WTC11 (cell line): ENCODE measurements around the gene BBS4. TPM values are rescaled to one million over a fixed set of nuclear protein-coding genes. Genes with fewer than 3 reads are reported as not detected.
A peak's percentile ranks its signal among the peaks of the same experiment; 100 is the strongest.

Experiments
- ATAC-seq: fragments of 200-7000 bp; cut with Tn5 transposase; 2 replicates; pipeline ENCODE4 v1.10.0; 2021; ENCODE audit warnings: mild to moderate bottlenecking, moderate library complexity
- CTCF ChIA-PET: fragments of 300-600 bp; sonication (Branson Sonifier 250); formaldehyde crosslinking; loops from one replicate; lab custom pipeline; 2021; ENCODE audit warnings: antibody characterized with exemption; lab: Charles Lee
- POLR2A ChIA-PET: fragments of 350-600 bp; sonication (Branson Sonifier 250); formaldehyde crosslinking; loops from one replicate; lab custom pipeline; 2021; ENCODE audit warnings: antibody characterized with exemption; lab: Charles Lee
- DNase-seq: peaks from one replicate; pipeline ENCODE4 v3.0.0; 2021; ENCODE audit warnings: low spot score
- H3K27ac Mint-ChIP-seq: 2 replicates; pipeline ENCODE4 v1.8.0; 2021; ENCODE audit warnings: mixed read lengths
- H3K27me3 Mint-ChIP-seq: 2 replicates; pipeline ENCODE4 v1.8.0; 2021; ENCODE audit warnings: low read depth, mild to moderate bottlenecking, moderate library complexity, mixed read lengths
- H3K36me3 Mint-ChIP-seq: 2 replicates; pipeline ENCODE4 v1.8.0; 2021; ENCODE audit warnings: mixed read lengths
- H3K4me1 Mint-ChIP-seq: 2 replicates; pipeline ENCODE4 v1.8.0; 2022; ENCODE audit warnings: mixed read lengths
- H3K4me3 Mint-ChIP-seq: 2 replicates; pipeline ENCODE4 v1.8.0; 2021; ENCODE audit warnings: mild to moderate bottlenecking, moderate library complexity, mixed read lengths
- H3K9me3 Mint-ChIP-seq: 2 replicates; pipeline ENCODE4 v1.8.0; 2021; ENCODE audit warnings: mixed read lengths
- ETV6 ChIP-seq: sonication (generic); formaldehyde crosslinking; IDR thresholded peaks from 2 replicates; pipeline ENCODE4 v1.8.1; 2022; ENCODE audit warnings: mild to moderate bottlenecking, missing genetic modification reagents
- GRHL2 ChIP-seq: fragments of 250-450 bp; sonication (Bioruptor Pico); IDR thresholded peaks from 2 replicates; pipeline ENCODE4 v1.8.0; 2022; ENCODE audit warnings: mild to moderate bottlenecking, moderate library complexity; ENCODE audit not compliant: insufficient replicate concordance, severe bottlenecking
- GTF2I ChIP-seq: fragments of 250-450 bp; sonication (Bioruptor Pico); conservative IDR thresholded peaks from 2 replicates; pipeline ENCODE4 v1.4.0; 2021; ENCODE audit warnings: mild to moderate bottlenecking
- JAZF1 ChIP-seq: fragments of 250-450 bp; sonication (Bioruptor Pico); IDR thresholded peaks from 2 replicates; pipeline ENCODE4 v1.9.0; 2021; ENCODE audit warnings: moderate library complexity, mild to moderate bottlenecking, inconsistent platforms
- JUN ChIP-seq: sonication (generic); formaldehyde crosslinking; IDR thresholded peaks from 2 replicates; pipeline ENCODE4 v1.8.0; 2023; ENCODE audit warnings: mild to moderate bottlenecking, missing genetic modification reagents
- MXD4 ChIP-seq: fragments of 250-450 bp; sonication (Bioruptor Pico); IDR thresholded peaks from 2 replicates; pipeline ENCODE4 v1.8.0; 2021; ENCODE audit warnings: mild to moderate bottlenecking, moderate library complexity, borderline replicate concordance
- NFATC4 ChIP-seq: fragments of 250-450 bp; sonication (Bioruptor Pico); IDR thresholded peaks from 2 replicates; pipeline ENCODE4 v1.9.0; 2021; ENCODE audit warnings: mild to moderate bottlenecking
- NFE2L1 ChIP-seq: sonication (generic); formaldehyde crosslinking; IDR thresholded peaks from 2 replicates; pipeline ENCODE4 v1.8.1; 2023; ENCODE audit warnings: missing genetic modification reagents
- TP53 ChIP-seq: sonication (generic); formaldehyde crosslinking; IDR thresholded peaks from 2 replicates; pipeline ENCODE4 v1.8.1; 2023; ENCODE audit warnings: mild to moderate bottlenecking, missing genetic modification reagents
- ZBTB21 ChIP-seq: sonication (generic); formaldehyde crosslinking; IDR thresholded peaks from 2 replicates; pipeline ENCODE4 v1.8.1; 2023; ENCODE audit warnings: mild to moderate bottlenecking, missing genetic modification reagents, borderline replicate concordance
- ZNF138 ChIP-seq: sonication (generic); formaldehyde crosslinking; conservative IDR thresholded peaks from 2 replicates; pipeline ENCODE4 v1.8.1; 2022; ENCODE audit warnings: mild to moderate bottlenecking, moderate library complexity, missing genetic modification reagents
- ZNF317 ChIP-seq: sonication (generic); formaldehyde crosslinking; IDR thresholded peaks from 2 replicates; pipeline ENCODE4 v1.8.1; 2023; ENCODE audit warnings: low read depth, mild to moderate bottlenecking, moderate library complexity, missing genetic modification reagents, borderline replicate concordance
- ZNF396 ChIP-seq: fragments of 250-450 bp; sonication (Bioruptor Pico); IDR thresholded peaks from 2 replicates; pipeline ENCODE4 v1.8.0; 2021; ENCODE audit warnings: mild to moderate bottlenecking, moderate library complexity, borderline replicate concordance
- ZNF423 ChIP-seq: fragments of 250-450 bp; sonication (Bioruptor Pico); IDR thresholded peaks from 2 replicates; pipeline ENCODE4 v2.1.2; 2022; ENCODE audit warnings: mild to moderate bottlenecking, moderate library complexity
- ZNF671 ChIP-seq: fragments of 250-450 bp; sonication (Bioruptor Pico); IDR thresholded peaks from 2 replicates; pipeline ENCODE4 v1.8.0; 2021; ENCODE audit warnings: mild to moderate bottlenecking
- total RNA-seq: library from RNA; stranded (reverse); gene quantifications from 3 replicates; pipeline ENCODE4 v1.2.3, GENCODE V29; 2021
- TF ChIP-seq, protein P1 (sequence below): sonication (generic); formaldehyde crosslinking; IDR thresholded peaks from 2 replicates; pipeline ENCODE4 v1.8.0; 2023; ENCODE audit warnings: missing genetic modification reagents, mild to moderate bottlenecking, borderline replicate concordance
- TF ChIP-seq, protein P2 (sequence below): sonication (generic); formaldehyde crosslinking; IDR thresholded peaks from 2 replicates; pipeline ENCODE4 v1.8.1; 2023; ENCODE audit warnings: mild to moderate bottlenecking, missing genetic modification reagents, borderline replicate concordance
- TF ChIP-seq, protein P3 (sequence below): fragments of 250-450 bp; sonication (Bioruptor Pico); IDR thresholded peaks from 2 replicates; pipeline ENCODE4 v1.9.0; 2021; ENCODE audit warnings: mild to moderate bottlenecking
- TF ChIP-seq, protein P4 (sequence below): sonication (generic); formaldehyde crosslinking; IDR thresholded peaks from 2 replicates; pipeline ENCODE4 v1.8.1; 2022; ENCODE audit warnings: mild to moderate bottlenecking, missing genetic modification reagents, moderate library complexity, borderline replicate concordance
- TF ChIP-seq, protein P5 (sequence below): fragments of 200-600 bp; IDR thresholded peaks from 2 replicates; pipeline ENCODE4 v1.8.0; 2022; ENCODE audit warnings: antibody characterized with exemption

The BBS4 gene
- total RNA-seq, 1 experiment from 2014 or later, result 35.6 TPM

DNA sequence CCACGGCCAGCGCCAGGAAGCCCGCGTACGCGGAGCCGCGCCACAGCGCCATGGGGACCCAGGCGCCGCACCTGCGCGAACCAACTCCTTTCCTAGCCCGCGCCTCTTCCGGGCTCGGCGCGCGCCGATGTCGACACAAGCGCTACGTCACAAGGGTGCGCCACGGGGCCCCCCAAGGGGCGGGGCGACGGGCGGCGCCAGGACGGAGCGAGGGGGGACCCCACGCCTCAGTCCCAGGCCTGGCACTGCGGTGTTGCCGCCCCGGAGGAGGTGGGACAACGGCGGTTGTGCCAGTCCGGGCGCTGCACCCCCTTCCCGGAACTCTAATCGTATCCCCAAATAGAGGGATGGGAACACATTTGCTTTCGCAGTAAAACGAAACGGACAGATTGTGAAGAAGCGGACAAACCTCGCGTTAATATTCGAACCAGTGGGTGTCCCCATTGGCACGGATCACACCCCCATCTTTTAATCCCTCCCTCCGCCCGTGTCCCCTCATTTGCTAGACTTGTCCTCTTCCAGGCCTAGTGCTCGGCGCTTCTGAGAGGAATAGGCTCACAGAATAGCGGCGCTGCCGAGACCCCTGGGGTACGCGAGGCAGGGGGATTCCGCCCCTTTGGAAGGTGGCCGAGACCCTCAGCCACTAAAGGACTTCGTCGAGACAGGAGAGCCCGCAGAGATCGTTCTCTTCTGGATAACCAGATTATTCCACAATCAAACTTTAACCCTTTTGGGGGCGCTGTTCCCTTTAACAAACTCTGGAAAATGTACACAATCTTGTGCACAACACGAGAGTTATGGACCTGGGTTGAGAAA is 97.8 kb downstream of the BBS4 start, which contains the start of gene ADPGK (continued):
- TF ChIP-seq, protein P1, sequence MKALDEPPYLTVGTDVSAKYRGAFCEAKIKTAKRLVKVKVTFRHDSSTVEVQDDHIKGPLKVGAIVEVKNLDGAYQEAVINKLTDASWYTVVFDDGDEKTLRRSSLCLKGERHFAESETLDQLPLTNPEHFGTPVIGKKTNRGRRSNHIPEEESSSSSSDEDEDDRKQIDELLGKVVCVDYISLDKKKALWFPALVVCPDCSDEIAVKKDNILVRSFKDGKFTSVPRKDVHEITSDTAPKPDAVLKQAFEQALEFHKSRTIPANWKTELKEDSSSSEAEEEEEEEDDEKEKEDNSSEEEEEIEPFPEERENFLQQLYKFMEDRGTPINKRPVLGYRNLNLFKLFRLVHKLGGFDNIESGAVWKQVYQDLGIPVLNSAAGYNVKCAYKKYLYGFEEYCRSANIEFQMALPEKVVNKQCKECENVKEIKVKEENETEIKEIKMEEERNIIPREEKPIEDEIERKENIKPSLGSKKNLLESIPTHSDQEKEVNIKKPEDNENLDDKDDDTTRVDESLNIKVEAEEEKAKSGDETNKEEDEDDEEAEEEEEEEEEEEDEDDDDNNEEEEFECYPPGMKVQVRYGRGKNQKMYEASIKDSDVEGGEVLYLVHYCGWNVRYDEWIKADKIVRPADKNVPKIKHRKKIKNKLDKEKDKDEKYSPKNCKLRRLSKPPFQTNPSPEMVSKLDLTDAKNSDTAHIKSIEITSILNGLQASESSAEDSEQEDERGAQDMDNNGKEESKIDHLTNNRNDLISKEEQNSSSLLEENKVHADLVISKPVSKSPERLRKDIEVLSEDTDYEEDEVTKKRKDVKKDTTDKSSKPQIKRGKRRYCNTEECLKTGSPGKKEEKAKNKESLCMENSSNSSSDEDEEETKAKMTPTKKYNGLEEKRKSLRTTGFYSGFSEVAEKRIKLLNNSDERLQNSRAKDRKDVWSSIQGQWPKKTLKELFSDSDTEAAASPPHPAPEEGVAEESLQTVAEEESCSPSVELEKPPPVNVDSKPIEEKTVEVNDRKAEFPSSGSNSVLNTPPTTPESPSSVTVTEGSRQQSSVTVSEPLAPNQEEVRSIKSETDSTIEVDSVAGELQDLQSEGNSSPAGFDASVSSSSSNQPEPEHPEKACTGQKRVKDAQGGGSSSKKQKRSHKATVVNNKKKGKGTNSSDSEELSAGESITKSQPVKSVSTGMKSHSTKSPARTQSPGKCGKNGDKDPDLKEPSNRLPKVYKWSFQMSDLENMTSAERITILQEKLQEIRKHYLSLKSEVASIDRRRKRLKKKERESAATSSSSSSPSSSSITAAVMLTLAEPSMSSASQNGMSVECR (CRISPR knock-in tag), result no peak; the same call in 1 of the 2 replicates
- TF ChIP-seq JAZF1 (CRISPR knock-in tag), result no peak
- TF ChIP-seq GRHL2, result no peak
- TF ChIP-seq, protein P2, sequence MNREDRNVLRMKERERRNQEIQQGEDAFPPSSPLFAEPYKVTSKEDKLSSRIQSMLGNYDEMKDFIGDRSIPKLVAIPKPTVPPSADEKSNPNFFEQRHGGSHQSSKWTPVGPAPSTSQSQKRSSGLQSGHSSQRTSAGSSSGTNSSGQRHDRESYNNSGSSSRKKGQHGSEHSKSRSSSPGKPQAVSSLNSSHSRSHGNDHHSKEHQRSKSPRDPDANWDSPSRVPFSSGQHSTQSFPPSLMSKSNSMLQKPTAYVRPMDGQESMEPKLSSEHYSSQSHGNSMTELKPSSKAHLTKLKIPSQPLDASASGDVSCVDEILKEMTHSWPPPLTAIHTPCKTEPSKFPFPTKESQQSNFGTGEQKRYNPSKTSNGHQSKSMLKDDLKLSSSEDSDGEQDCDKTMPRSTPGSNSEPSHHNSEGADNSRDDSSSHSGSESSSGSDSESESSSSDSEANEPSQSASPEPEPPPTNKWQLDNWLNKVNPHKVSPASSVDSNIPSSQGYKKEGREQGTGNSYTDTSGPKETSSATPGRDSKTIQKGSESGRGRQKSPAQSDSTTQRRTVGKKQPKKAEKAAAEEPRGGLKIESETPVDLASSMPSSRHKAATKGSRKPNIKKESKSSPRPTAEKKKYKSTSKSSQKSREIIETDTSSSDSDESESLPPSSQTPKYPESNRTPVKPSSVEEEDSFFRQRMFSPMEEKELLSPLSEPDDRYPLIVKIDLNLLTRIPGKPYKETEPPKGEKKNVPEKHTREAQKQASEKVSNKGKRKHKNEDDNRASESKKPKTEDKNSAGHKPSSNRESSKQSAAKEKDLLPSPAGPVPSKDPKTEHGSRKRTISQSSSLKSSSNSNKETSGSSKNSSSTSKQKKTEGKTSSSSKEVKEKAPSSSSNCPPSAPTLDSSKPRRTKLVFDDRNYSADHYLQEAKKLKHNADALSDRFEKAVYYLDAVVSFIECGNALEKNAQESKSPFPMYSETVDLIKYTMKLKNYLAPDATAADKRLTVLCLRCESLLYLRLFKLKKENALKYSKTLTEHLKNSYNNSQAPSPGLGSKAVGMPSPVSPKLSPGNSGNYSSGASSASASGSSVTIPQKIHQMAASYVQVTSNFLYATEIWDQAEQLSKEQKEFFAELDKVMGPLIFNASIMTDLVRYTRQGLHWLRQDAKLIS, result no peak
- no peak for TF ChIP-seq ZNF317 (CRISPR knock-in tag)
- TF ChIP-seq NFE2L1 (CRISPR knock-in tag), result no peak
- no peak for TF ChIP-seq NFATC4
- TF ChIP-seq, protein P3, sequence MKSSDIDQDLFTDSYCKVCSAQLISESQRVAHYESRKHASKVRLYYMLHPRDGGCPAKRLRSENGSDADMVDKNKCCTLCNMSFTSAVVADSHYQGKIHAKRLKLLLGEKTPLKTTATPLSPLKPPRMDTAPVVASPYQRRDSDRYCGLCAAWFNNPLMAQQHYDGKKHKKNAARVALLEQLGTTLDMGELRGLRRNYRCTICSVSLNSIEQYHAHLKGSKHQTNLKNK (CRISPR knock-in tag), result no peak
- TF ChIP-seq ETV6, result peak; percentile 71; the same call in 1 of the 2 replicates
- TF ChIP-seq ZNF671, result no peak

DNA sequence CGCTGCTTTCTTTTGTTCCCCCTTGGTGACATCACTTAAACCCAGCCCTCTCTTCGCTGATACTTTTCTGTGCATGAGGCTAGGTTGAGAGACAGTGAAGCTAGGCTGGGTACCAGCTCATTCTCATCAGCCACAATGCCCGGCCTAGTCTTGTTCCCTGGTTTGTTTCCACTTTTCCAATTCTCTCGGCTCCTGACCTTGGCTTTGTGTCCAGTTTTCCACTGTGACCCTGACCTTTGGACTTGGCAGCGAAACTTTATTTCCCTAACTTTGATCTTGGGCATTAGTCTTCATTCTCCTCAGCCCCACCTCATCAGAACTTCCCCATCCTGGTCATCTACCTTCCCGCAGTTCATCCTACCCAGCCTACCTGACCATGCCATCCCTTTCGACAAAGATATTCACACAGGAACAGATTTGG is 98.5 kb downstream of the BBS4 start:
- ChIA-PET POLR2A (no interaction called here), CTCF (interaction anchor here (0.9 to 1.9 kb wide), 6 partner anchors 8 to 459 kb away, joined by 3 to 5 read pairs (median 4); no protein-coding TSS in a partner anchor)
- H3K27ac Mint-ChIP-seq, result peak overlapping the region; percentile 21
- H3K36me3 Mint-ChIP-seq, result no peaks in the 10 kb centered on the region
- H3K9me3 Mint-ChIP-seq, result no peaks in the 10 kb centered on the region
- peaks cover 20% of the 10 kb centered on the region for H3K4me1 Mint-ChIP-seq
- no peak; the same call in 1 of the 2 replicates for ATAC-seq
- H3K4me3 Mint-ChIP-seq, result peak overlapping the region; percentile 94
- no peaks in the 10 kb centered on the region for H3K27me3 Mint-ChIP-seq
- no peak for TF ChIP-seq ZNF396 (CRISPR knock-in tag)
- no peak for TF ChIP-seq JUN (CRISPR knock-in tag)
- TF ChIP-seq, protein P4, sequence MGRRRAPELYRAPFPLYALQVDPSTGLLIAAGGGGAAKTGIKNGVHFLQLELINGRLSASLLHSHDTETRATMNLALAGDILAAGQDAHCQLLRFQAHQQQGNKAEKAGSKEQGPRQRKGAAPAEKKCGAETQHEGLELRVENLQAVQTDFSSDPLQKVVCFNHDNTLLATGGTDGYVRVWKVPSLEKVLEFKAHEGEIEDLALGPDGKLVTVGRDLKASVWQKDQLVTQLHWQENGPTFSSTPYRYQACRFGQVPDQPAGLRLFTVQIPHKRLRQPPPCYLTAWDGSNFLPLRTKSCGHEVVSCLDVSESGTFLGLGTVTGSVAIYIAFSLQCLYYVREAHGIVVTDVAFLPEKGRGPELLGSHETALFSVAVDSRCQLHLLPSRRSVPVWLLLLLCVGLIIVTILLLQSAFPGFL (CRISPR knock-in tag), result no peak
- TF ChIP-seq ZBTB21, result no peak
- TF ChIP-seq ZNF138, result no peak
- TF ChIP-seq ETV6, result no peak
- no peak for TF ChIP-seq ZNF423 (CRISPR knock-in tag)
- no peak for TF ChIP-seq GTF2I (CRISPR knock-in tag)
- TF ChIP-seq MXD4 (CRISPR knock-in tag), result no peak
- TF ChIP-seq, protein P5, sequence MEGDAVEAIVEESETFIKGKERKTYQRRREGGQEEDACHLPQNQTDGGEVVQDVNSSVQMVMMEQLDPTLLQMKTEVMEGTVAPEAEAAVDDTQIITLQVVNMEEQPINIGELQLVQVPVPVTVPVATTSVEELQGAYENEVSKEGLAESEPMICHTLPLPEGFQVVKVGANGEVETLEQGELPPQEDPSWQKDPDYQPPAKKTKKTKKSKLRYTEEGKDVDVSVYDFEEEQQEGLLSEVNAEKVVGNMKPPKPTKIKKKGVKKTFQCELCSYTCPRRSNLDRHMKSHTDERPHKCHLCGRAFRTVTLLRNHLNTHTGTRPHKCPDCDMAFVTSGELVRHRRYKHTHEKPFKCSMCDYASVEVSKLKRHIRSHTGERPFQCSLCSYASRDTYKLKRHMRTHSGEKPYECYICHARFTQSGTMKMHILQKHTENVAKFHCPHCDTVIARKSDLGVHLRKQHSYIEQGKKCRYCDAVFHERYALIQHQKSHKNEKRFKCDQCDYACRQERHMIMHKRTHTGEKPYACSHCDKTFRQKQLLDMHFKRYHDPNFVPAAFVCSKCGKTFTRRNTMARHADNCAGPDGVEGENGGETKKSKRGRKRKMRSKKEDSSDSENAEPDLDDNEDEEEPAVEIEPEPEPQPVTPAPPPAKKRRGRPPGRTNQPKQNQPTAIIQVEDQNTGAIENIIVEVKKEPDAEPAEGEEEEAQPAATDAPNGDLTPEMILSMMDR, result no peak
- TF ChIP-seq TP53 (CRISPR knock-in tag), result no peak
- no peak for DNase-seq
